Right lobe of liver (tissue), 4 donors: Measurements from ENCODE around the gene RTF1.

Experiments
- CTCF ChIP-seq, 4 donors: fragments of 200-600 bp in 3 of 4; fragments of 450-650 bp in 1 of 4; IDR thresholded peaks; one replicate each; pipeline versions ENCODE4 v1.5.1 to v1.8.0; 2016 to 2022; ENCODE audit warnings: antibody characterized with exemption in 4 of 4, mild to moderate bottlenecking in 2 of 4
- POLR2A ChIP-seq: fragments of 450-650 bp; IDR thresholded peaks from one replicate; pipeline ENCODE4 v1.6.1; 2017; ENCODE audit warnings: antibody characterized with exemption, mild to moderate bottlenecking
- donor health status: DM: no; HTN: no; CAD: no.
- donor health status: DM: no; HTN: no; CAD: no.
- donor health status: DM: no; HTN: yes; CAD: no.

- TF ChIP-seq CTCF (IDR thresholded peaks at IDR 0.05) (no peak), POLR2A (no peak)
Measured at GRCh38 chr15:41492597-41493204, 75.8 kb downstream of the RTF1 start.
